WTC11 (cell line): ENCODE results near the gene NDUFA3. TPM values are rescaled to one million over a fixed set of nuclear protein-coding genes. Genes with fewer than 3 reads are reported as not detected.

Experiments
- ATAC-seq: fragments of 200-7000 bp; cut with Tn5 transposase; 2 replicates; pipeline ENCODE4 v1.10.0; 2021; ENCODE audit warnings: mild to moderate bottlenecking, moderate library complexity
- CTCF ChIA-PET: fragments of 300-600 bp; sonication (Branson Sonifier 250); formaldehyde crosslinking; loops from one replicate; lab custom pipeline; 2021; ENCODE audit warnings: antibody characterized with exemption; lab: Charles Lee
- POLR2A ChIA-PET: fragments of 350-600 bp; sonication (Branson Sonifier 250); formaldehyde crosslinking; loops from one replicate; lab custom pipeline; 2021; ENCODE audit warnings: antibody characterized with exemption; lab: Charles Lee
- DNase-seq: peaks from one replicate; pipeline ENCODE4 v3.0.0; 2021; ENCODE audit warnings: low spot score
- H3K27ac Mint-ChIP-seq: 2 replicates; pipeline ENCODE4 v1.8.0; 2021; ENCODE audit warnings: mixed read lengths
- H3K27me3 Mint-ChIP-seq: 2 replicates; pipeline ENCODE4 v1.8.0; 2021; ENCODE audit warnings: low read depth, mild to moderate bottlenecking, moderate library complexity, mixed read lengths
- H3K36me3 Mint-ChIP-seq: 2 replicates; pipeline ENCODE4 v1.8.0; 2021; ENCODE audit warnings: mixed read lengths
- H3K4me1 Mint-ChIP-seq: 2 replicates; pipeline ENCODE4 v1.8.0; 2022; ENCODE audit warnings: mixed read lengths
- H3K4me3 Mint-ChIP-seq: 2 replicates; pipeline ENCODE4 v1.8.0; 2021; ENCODE audit warnings: mild to moderate bottlenecking, moderate library complexity, mixed read lengths
- H3K9me3 Mint-ChIP-seq: 2 replicates; pipeline ENCODE4 v1.8.0; 2021; ENCODE audit warnings: mixed read lengths
- AFF4 ChIP-seq: sonication (generic); formaldehyde crosslinking; IDR thresholded peaks from 2 replicates; pipeline ENCODE4 v1.8.1; 2023; ENCODE audit warnings: mild to moderate bottlenecking, missing genetic modification reagents, borderline replicate concordance
- AR ChIP-seq: fragments of 250-450 bp; sonication (Bioruptor Pico); IDR thresholded peaks from 2 replicates; pipeline ENCODE4 v1.9.0; 2021; ENCODE audit warnings: mild to moderate bottlenecking
- E2F5 ChIP-seq: sonication (generic); formaldehyde crosslinking; IDR thresholded peaks from 2 replicates; pipeline ENCODE4 v1.8.1; 2022; ENCODE audit warnings: mild to moderate bottlenecking, moderate library complexity, missing genetic modification reagents
- FOXK1 ChIP-seq: sonication (generic); formaldehyde crosslinking; IDR thresholded peaks from 2 replicates; pipeline ENCODE4 v1.8.0; 2022; ENCODE audit warnings: mild to moderate bottlenecking, moderate library complexity, missing genetic modification reagents
- IRF2 ChIP-seq: sonication (generic); formaldehyde crosslinking; IDR thresholded peaks from 2 replicates; pipeline ENCODE4 v1.8.0; 2022; ENCODE audit warnings: low read depth, missing genetic modification reagents, borderline replicate concordance
- KAT7 ChIP-seq: sonication (generic); formaldehyde crosslinking; IDR thresholded peaks from 2 replicates; pipeline ENCODE4 v1.8.1; 2023; ENCODE audit warnings: missing genetic modification reagents, mild to moderate bottlenecking, borderline replicate concordance
- NFATC4 ChIP-seq: fragments of 250-450 bp; sonication (Bioruptor Pico); IDR thresholded peaks from 2 replicates; pipeline ENCODE4 v1.9.0; 2021; ENCODE audit warnings: mild to moderate bottlenecking
- NFYB ChIP-seq: sonication (generic); formaldehyde crosslinking; conservative IDR thresholded peaks from 2 replicates; pipeline ENCODE4 v1.8.0; 2022; ENCODE audit warnings: low read depth, missing genetic modification reagents
- OVOL2 ChIP-seq: fragments of 250-450 bp; sonication (Bioruptor Pico); IDR thresholded peaks from 2 replicates; pipeline ENCODE4 v1.9.0; 2021; ENCODE audit warnings: mild to moderate bottlenecking, borderline replicate concordance
- PREB ChIP-seq: sonication (generic); formaldehyde crosslinking; IDR thresholded peaks from 2 replicates; pipeline ENCODE4 v1.8.1; 2022; ENCODE audit warnings: mild to moderate bottlenecking, missing genetic modification reagents, moderate library complexity, borderline replicate concordance
- PRRX2 ChIP-seq: fragments of 250-450 bp; sonication (Bioruptor Pico); IDR thresholded peaks from 2 replicates; pipeline ENCODE4 v1.8.0; 2021; ENCODE audit warnings: mild to moderate bottlenecking
- TP53 ChIP-seq: sonication (generic); formaldehyde crosslinking; IDR thresholded peaks from 2 replicates; pipeline ENCODE4 v1.8.1; 2023; ENCODE audit warnings: mild to moderate bottlenecking, missing genetic modification reagents
- ZNF396 ChIP-seq: fragments of 250-450 bp; sonication (Bioruptor Pico); IDR thresholded peaks from 2 replicates; pipeline ENCODE4 v1.8.0; 2021; ENCODE audit warnings: mild to moderate bottlenecking, moderate library complexity, borderline replicate concordance
- ZNF423 ChIP-seq: fragments of 250-450 bp; sonication (Bioruptor Pico); IDR thresholded peaks from 2 replicates; pipeline ENCODE4 v2.1.2; 2022; ENCODE audit warnings: mild to moderate bottlenecking, moderate library complexity
- ZNF512 ChIP-seq: sonication (generic); formaldehyde crosslinking; IDR thresholded peaks from 2 replicates; pipeline ENCODE4 v1.8.1; 2022; ENCODE audit warnings: missing genetic modification reagents, borderline replicate concordance
- ZNF532 ChIP-seq: fragments of 250-450 bp; sonication (Bioruptor Pico); IDR thresholded peaks from 2 replicates; pipeline ENCODE4 v1.9.0; 2021; ENCODE audit warnings: mild to moderate bottlenecking, borderline replicate concordance
- total RNA-seq: library from RNA; stranded (reverse); gene quantifications from 3 replicates; pipeline ENCODE4 v1.2.3, GENCODE V29; 2021
- TF ChIP-seq, protein P1 (sequence below): sonication (generic); formaldehyde crosslinking; IDR thresholded peaks from 2 replicates; pipeline ENCODE4 v1.8.1; 2022; ENCODE audit warnings: low read depth, missing genetic modification reagents, borderline replicate concordance
- TF ChIP-seq, protein P2 (sequence below): sonication (generic); formaldehyde crosslinking; IDR thresholded peaks from 2 replicates; pipeline ENCODE4 v1.8.0; 2023; ENCODE audit warnings: mild to moderate bottlenecking, missing genetic modification reagents

Gene NDUFA3
- total RNA-seq, 1 experiment from 2014 or later: 181 TPM

- Mint-ChIP-seq H3K9me3 (no peaks in the 10 kb centered on the region), H3K4me3 (no peak overlapping the region), H3K4me1 (no peaks in the 10 kb centered on the region), H3K27ac (no peak overlapping the region), H3K36me3 (peaks cover 85% of the 10 kb centered on the region), H3K27me3 (no peaks in the 10 kb centered on the region; the same call in 1 of the 2 replicates)
- ChIA-PET CTCF (no interaction called here), POLR2A (interaction anchor here (1.4 kb wide), 1 partner anchor 8 kb away, joined by 3 read pairs; no protein-coding TSS in a partner anchor)
- ATAC-seq (no peak), DNase-seq (no peak)
- no peak for TF ChIP-seq ZNF532
- no peak for TF ChIP-seq AR (CRISPR knock-in tag)
- TF ChIP-seq AFF4 (CRISPR knock-in tag): no peak
- TF ChIP-seq, protein P1, sequence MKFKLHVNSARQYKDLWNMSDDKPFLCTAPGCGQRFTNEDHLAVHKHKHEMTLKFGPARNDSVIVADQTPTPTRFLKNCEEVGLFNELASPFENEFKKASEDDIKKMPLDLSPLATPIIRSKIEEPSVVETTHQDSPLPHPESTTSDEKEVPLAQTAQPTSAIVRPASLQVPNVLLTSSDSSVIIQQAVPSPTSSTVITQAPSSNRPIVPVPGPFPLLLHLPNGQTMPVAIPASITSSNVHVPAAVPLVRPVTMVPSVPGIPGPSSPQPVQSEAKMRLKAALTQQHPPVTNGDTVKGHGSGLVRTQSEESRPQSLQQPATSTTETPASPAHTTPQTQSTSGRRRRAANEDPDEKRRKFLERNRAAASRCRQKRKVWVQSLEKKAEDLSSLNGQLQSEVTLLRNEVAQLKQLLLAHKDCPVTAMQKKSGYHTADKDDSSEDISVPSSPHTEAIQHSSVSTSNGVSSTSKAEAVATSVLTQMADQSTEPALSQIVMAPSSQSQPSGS (CRISPR knock-in tag): no peak
- TF ChIP-seq OVOL2: no peak
- TF ChIP-seq NFATC4 (CRISPR knock-in tag): no peak
- TF ChIP-seq PREB (CRISPR knock-in tag): no peak
- TF ChIP-seq ZNF396 (CRISPR knock-in tag): no peak
- no peak for TF ChIP-seq IRF2
- TF ChIP-seq KAT7 (CRISPR knock-in tag): no peak
- no peak for TF ChIP-seq E2F5 (CRISPR knock-in tag)
- TF ChIP-seq, protein P2, sequence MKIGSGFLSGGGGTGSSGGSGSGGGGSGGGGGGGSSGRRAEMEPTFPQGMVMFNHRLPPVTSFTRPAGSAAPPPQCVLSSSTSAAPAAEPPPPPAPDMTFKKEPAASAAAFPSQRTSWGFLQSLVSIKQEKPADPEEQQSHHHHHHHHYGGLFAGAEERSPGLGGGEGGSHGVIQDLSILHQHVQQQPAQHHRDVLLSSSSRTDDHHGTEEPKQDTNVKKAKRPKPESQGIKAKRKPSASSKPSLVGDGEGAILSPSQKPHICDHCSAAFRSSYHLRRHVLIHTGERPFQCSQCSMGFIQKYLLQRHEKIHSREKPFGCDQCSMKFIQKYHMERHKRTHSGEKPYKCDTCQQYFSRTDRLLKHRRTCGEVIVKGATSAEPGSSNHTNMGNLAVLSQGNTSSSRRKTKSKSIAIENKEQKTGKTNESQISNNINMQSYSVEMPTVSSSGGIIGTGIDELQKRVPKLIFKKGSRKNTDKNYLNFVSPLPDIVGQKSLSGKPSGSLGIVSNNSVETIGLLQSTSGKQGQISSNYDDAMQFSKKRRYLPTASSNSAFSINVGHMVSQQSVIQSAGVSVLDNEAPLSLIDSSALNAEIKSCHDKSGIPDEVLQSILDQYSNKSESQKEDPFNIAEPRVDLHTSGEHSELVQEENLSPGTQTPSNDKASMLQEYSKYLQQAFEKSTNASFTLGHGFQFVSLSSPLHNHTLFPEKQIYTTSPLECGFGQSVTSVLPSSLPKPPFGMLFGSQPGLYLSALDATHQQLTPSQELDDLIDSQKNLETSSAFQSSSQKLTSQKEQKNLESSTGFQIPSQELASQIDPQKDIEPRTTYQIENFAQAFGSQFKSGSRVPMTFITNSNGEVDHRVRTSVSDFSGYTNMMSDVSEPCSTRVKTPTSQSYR (CRISPR knock-in tag): no peak
- no peak for TF ChIP-seq ZNF423
- no peak for TF ChIP-seq NFYB (CRISPR knock-in tag)
- no peak for TF ChIP-seq ZNF512
- no peak for TF ChIP-seq FOXK1
- TF ChIP-seq TP53 (CRISPR knock-in tag): no peak
- no peak for TF ChIP-seq PRRX2 (CRISPR knock-in tag)
Measured at GRCh38 chr19:54147676-54148075, 45.0 kb downstream of the NDUFA3 start.
